ENCODE measurements around the gene STX18. TPM values are rescaled to one million over a fixed set of nuclear protein-coding genes. Genes with fewer than 3 reads are reported as not detected.
A peak's percentile ranks its signal among the peaks of the same experiment; 100 is the strongest.

The STX18 gene
- total and polyA plus RNA-seq, 2 of the 13 experiments (the other 11 are each of a cell fraction or from before 2014, with no cell fraction given) = 23.9 to 37.1 TPM

- H3K79me2 ChIP-seq (ENCODE audit: insufficient read depth, low read length) = peaks cover 50% of the 10 kb centered on the region
- H3K4me3 ChIP-seq (replicated peaks in 1 of 3; ENCODE audit: insufficient read depth in 1 of 3, low read depth in 2 of 3, low read length in 3 of 3) = no peak overlapping the region
- no peaks in the 10 kb centered on the region for H3K9me3 ChIP-seq (ENCODE audit: low read length)
- no peaks in the 10 kb centered on the region for H3K36me3 ChIP-seq (replicated peaks in 1 of 2; ENCODE audit: control insufficient read depth in 1 of 2, insufficient read depth in 2 of 2, low read length in 2 of 2)
- in situ Hi-C loops (cut with HindIII; ENCODE audit: extremely low pct_ligation_motif_present, low pct_unique_long_range_greater_than_20kb) (no loop called here), intact Hi-C loops (cut with micrococcal nuclease; ENCODE audit: unreplicated experiment) (no loop called here)
- FAIRE-seq (peak; percentile 37), DNase-seq (ENCODE audit: low spot score) (no peak), ATAC-seq (peak; percentile 54; the same call in 2 of the 3 replicates)
- H2AFZ ChIP-seq (ENCODE audit: low read length) = no peak overlapping the region
- ChIA-PET POLR2A (interaction anchor here (0.8 kb wide), 1 partner anchor 22 kb away, joined by 4 read pairs; no protein-coding TSS in a partner anchor), CTCF (ENCODE audit: low intra/inter-chr PET ratio, low total read pairs) (interaction anchor here (0.6 kb wide), 1 partner anchor 14 kb away, joined by 3 read pairs; no protein-coding TSS in a partner anchor)
- peaks cover 34% of the 10 kb centered on the region for H3K4me1 ChIP-seq (ENCODE audit: insufficient read depth, low read length)
- peak; percentile 52 for TF ChIP-seq STAG1 (CRISPR knock-in tag; IDR thresholded peaks at IDR 0.05)
- TF ChIP-seq KMT2B (CRISPR knock-in tag; IDR thresholded peaks at IDR 0.05) = no peak
- no peak for TF ChIP-seq ZNF564 (CRISPR knock-in tag; IDR thresholded peaks at IDR 0.05)
- TF ChIP-seq CTCF (CRISPR knock-in tag; IDR thresholded peaks at IDR 0.05) = peak; percentile 52
- TF ChIP-seq ZNF883 (CRISPR knock-in tag; IDR thresholded peaks at IDR 0.05; ENCODE audit: not compliant biosample characterization) = no peak
- peak; percentile 76 for TF ChIP-seq ZNF652 (CRISPR knock-in tag; IDR thresholded peaks at IDR 0.05; ENCODE audit: borderline replicate concordance, low read depth)
- TF ChIP-seq ZNF639 (CRISPR knock-in tag; conservative IDR thresholded peaks at IDR 0.05) = no peak
- no TSS peak for BruUV-seq (replicated peaks)
- no peak overlapping the region for H3K27ac ChIP-seq (ENCODE audit: extremely low read length, insufficient read depth, low read length)
- 51% methylated on average over 4 of the region's 4 CpGs for WGBS (ENCODE audit: low lambda C conversion rate)
- H3K9ac ChIP-seq (ENCODE audit: insufficient read depth, low read depth, low read length) = no peak overlapping the region
- H4K20me1 ChIP-seq (ENCODE audit: insufficient read depth, low read length) = no peaks in the 10 kb centered on the region
- no peaks in the 10 kb centered on the region for H3K27me3 ChIP-seq (ENCODE audit: control insufficient read depth in 1 of 2, insufficient read depth in 2 of 2, low read length in 2 of 2)
- peak overlapping the region; percentile 21; the same call in 1 of the 2 replicates for H3K4me2 ChIP-seq (ENCODE audit: low read depth, low read length)
Measured at GRCh38 chr4:4519297-4519894, 22.5 kb downstream of the STX18 start.

Data from HepG2 (cell line).